ENCODE data around the gene TMEM147.

Gene TMEM147

GRCh38 chr19:35510626-35510964 lies 34.8 kb upstream of the TMEM147 start:
- no peak overlapping the region for H3K4me3 ChIP-seq (replicated peaks in 1 of 2; ENCODE audit: low read depth in 2 of 2, low read length in 2 of 2)
- no peak for DNase-seq (ENCODE audit: low read depth in 2 of 2)
- TF ChIP-seq CTCF (IDR thresholded peaks at IDR 0.05; ENCODE audit: low read depth, low read length): no peak

- no peak for TF ChIP-seq CTCF (IDR thresholded peaks at IDR 0.05; ENCODE audit: low read depth, low read length)
- no peak overlapping the region for H3K4me3 ChIP-seq (replicated peaks in 1 of 2; ENCODE audit: low read depth in 2 of 2, low read length in 2 of 2)
- DNase-seq (ENCODE audit: low read depth in 2 of 2): no peak
Observed at GRCh38 chr19:35511337-35511736, 34.1 kb upstream of the TMEM147 start.

- no peak overlapping the region for H3K4me3 ChIP-seq (replicated peaks in 1 of 2; ENCODE audit: low read depth in 2 of 2, low read length in 2 of 2)
- no peak for DNase-seq (ENCODE audit: low read depth in 2 of 2)
- no peak for TF ChIP-seq CTCF (IDR thresholded peaks at IDR 0.05; ENCODE audit: low read depth, low read length)
Observed at GRCh38 chr19:35512831-35513627, 32.4 kb upstream of the TMEM147 start.

- no peak within 1 kb of the TSS for H3K4me3 ChIP-seq (replicated peaks in 1 of 2; ENCODE audit: low read depth in 2 of 2, low read length in 2 of 2)
- no peak for TF ChIP-seq CTCF (IDR thresholded peaks at IDR 0.05; ENCODE audit: low read depth, low read length)
- DNase-seq (ENCODE audit: low read depth in 2 of 2): peak; percentile 71 to 79
Observed at GRCh38 chr19:35513628-35514281, 31.7 kb upstream of the TMEM147 start, which contains the start of gene DMKN. Gene DMKN (minus strand): TSS chr19:35513649. CDS start chr19:35513475, 174 bp downstream.

GRCh38 chr19:35514282-35514809 lies 31.1 kb upstream of the TMEM147 start:
- peak; percentile 32 to 87 for DNase-seq (ENCODE audit: low read depth in 2 of 2)
- H3K4me3 ChIP-seq (replicated peaks in 1 of 2; ENCODE audit: low read depth in 2 of 2, low read length in 2 of 2): no peak overlapping the region

GRCh38 chr19:35516310-35516709 lies 29.1 kb upstream of the TMEM147 start:
- H3K4me3 ChIP-seq (replicated peaks in 1 of 2; ENCODE audit: low read depth in 2 of 2, low read length in 2 of 2): no peak overlapping the region
- no peak for DNase-seq (ENCODE audit: low read depth in 2 of 2)
- TF ChIP-seq CTCF (IDR thresholded peaks at IDR 0.05; ENCODE audit: low read depth, low read length): no peak

More at GRCh38 chr19:35514282-35514809, 31.1 kb upstream of the TMEM147 start:
- TF ChIP-seq CTCF (IDR thresholded peaks at IDR 0.05; ENCODE audit: low read depth, low read length): no peak
